ENCODE results near the gene EDEM3. TPM values are rescaled to one million over a fixed set of nuclear protein-coding genes. Genes with fewer than 3 reads are reported as not detected.

The EDEM3 gene, protein sequence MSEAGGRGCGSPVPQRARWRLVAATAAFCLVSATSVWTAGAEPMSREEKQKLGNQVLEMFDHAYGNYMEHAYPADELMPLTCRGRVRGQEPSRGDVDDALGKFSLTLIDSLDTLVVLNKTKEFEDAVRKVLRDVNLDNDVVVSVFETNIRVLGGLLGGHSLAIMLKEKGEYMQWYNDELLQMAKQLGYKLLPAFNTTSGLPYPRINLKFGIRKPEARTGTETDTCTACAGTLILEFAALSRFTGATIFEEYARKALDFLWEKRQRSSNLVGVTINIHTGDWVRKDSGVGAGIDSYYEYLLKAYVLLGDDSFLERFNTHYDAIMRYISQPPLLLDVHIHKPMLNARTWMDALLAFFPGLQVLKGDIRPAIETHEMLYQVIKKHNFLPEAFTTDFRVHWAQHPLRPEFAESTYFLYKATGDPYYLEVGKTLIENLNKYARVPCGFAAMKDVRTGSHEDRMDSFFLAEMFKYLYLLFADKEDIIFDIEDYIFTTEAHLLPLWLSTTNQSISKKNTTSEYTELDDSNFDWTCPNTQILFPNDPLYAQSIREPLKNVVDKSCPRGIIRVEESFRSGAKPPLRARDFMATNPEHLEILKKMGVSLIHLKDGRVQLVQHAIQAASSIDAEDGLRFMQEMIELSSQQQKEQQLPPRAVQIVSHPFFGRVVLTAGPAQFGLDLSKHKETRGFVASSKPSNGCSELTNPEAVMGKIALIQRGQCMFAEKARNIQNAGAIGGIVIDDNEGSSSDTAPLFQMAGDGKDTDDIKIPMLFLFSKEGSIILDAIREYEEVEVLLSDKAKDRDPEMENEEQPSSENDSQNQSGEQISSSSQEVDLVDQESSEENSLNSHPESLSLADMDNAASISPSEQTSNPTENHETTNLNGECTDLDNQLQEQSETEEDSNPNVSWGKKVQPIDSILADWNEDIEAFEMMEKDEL
- total RNA-seq: 10 to 100 TPM; 42.3 to 44.5 (median 43.2) TPM

DNA sequence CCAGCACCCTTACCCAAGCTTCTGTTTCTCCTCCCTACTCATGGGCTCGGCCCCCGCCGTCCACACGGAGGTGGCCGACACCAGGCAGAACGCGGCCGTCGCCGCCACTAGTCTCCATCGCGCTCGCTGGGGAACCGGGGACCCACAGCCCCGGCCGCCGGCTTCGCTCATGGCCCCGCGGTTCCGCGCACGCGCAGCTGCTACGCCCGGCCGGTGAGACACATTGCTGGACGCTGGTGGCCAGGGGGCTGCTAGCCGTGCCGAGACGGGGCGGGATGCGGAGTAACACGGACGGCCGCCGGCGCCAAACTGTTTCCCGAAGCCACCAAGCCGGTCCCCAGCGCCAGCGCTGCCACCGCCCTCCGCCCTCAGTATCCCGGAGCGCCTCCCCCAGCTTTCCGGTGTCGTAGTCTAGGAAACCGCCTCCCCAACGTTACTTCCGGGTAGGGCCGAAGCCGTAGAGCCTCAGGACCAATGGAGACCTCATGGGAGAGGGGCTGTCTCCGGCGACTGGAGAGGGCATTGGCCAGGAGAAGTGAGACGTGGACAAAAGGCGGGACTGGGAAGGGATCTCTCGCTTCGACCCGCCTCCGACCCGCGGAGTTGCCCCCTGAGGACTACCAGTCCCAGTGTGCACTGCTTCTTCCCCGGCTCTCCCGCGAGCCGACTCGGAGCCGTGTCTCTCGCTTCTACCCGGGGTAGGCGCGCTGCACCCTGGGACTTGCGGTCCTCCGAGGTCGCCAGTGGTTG lies at the start of gene EDEM3:
EDEM3 (minus strand) TSS at position 383 of the 750 bp plus-strand sequence; CDS start at position 171, 212 bp downstream.
- no peaks in the 10 kb centered on the region for H3K9me3 ChIP-seq
- TF ChIP-seq, protein P1, sequence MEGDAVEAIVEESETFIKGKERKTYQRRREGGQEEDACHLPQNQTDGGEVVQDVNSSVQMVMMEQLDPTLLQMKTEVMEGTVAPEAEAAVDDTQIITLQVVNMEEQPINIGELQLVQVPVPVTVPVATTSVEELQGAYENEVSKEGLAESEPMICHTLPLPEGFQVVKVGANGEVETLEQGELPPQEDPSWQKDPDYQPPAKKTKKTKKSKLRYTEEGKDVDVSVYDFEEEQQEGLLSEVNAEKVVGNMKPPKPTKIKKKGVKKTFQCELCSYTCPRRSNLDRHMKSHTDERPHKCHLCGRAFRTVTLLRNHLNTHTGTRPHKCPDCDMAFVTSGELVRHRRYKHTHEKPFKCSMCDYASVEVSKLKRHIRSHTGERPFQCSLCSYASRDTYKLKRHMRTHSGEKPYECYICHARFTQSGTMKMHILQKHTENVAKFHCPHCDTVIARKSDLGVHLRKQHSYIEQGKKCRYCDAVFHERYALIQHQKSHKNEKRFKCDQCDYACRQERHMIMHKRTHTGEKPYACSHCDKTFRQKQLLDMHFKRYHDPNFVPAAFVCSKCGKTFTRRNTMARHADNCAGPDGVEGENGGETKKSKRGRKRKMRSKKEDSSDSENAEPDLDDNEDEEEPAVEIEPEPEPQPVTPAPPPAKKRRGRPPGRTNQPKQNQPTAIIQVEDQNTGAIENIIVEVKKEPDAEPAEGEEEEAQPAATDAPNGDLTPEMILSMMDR (IDR thresholded peaks at IDR 0.05): peak in 1 of 3 donors; percentile 9
- peak; percentile 88 for TF ChIP-seq POLR2A (IDR thresholded peaks at IDR 0.05)
- TF ChIP-seq POLR2AphosphoS5 (IDR thresholded peaks at IDR 0.05): peak; percentile 75 to 94 (median 87)
- intact Hi-C loops (cut with DNase I; ENCODE audit: low total_unique reads): no loop called here
- no peaks in the 10 kb centered on the region for H3K27me3 ChIP-seq
- peak within 1 kb of the TSS; percentile 94 to 97 for H3K27ac ChIP-seq
- H3K4me1 ChIP-seq: no peaks in the 10 kb centered on the region
- peak within 1 kb of the TSS; percentile 83 to 97 (median 95) for H3K4me3 ChIP-seq
- DNase-seq (ENCODE audit: low spot score in 2 of 2): peak; percentile 97 to 99
- no peaks in the 10 kb centered on the region for H3K36me3 ChIP-seq

DNA sequence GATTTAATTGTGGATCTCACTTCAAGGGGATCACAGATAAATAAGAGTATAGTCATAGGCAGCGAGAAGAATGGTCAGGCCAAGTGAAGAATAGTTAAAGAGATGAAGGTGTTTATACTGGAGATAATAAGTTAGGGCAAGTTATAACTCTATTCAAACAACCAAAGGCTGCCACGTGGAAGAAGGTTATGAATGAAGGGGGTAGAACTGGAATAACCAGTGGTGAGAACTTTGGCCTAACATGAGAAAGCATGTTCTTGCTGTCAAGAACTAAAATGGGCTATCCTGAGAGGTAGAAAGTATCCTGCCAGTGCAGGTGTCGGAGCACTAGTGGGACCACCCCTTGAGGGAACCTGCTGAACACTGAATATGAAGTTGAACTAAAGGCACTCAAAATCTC lies 49.6 kb upstream of the EDEM3 start:
- Histone ChIP-seq H3K4me1 (no peaks in the 10 kb centered on the region), H3K27ac (no peak overlapping the region), H3K4me3 (no peak overlapping the region), H3K9me3 (no peaks in the 10 kb centered on the region), H3K27me3 (no peaks in the 10 kb centered on the region), H3K36me3 (no peaks in the 10 kb centered on the region)
- intact Hi-C loops (cut with DNase I; ENCODE audit: low total_unique reads): no loop called here
- no peak for DNase-seq (ENCODE audit: low spot score in 2 of 2)
- TF ChIP-seq POLR2A (IDR thresholded peaks at IDR 0.05) (no peak), POLR2AphosphoS5 (IDR thresholded peaks at IDR 0.05) (no peak)
- TF ChIP-seq, protein P1 (IDR thresholded peaks at IDR 0.05): no peak

DNA sequence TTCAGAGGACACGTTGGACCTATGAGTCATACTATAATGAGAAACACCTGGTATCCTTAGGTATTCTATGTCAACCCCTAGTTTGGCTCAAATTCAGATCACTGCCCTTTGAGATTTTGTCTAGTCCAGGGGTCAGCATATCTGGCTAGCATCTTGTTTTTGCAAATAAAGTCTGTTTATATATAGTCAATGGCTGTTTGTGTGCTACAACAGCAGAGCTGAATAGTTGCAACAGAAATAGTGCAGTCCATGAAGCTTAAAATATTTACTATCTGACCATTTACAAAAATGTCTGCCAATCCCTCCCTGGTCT lies 48.5 kb upstream of the EDEM3 start:
- Histone ChIP-seq H3K4me1 (no peaks in the 10 kb centered on the region), H3K27me3 (no peaks in the 10 kb centered on the region), H3K36me3 (no peaks in the 10 kb centered on the region), H3K27ac (no peak overlapping the region), H3K9me3 (no peaks in the 10 kb centered on the region), H3K4me3 (no peak overlapping the region)
- TF ChIP-seq POLR2A (IDR thresholded peaks at IDR 0.05) (no peak), POLR2AphosphoS5 (IDR thresholded peaks at IDR 0.05) (no peak)
- TF ChIP-seq, protein P1 (IDR thresholded peaks at IDR 0.05): no peak
- intact Hi-C loops (cut with DNase I; ENCODE audit: low total_unique reads): no loop called here
- DNase-seq (ENCODE audit: low spot score in 2 of 2): no peak

DNA sequence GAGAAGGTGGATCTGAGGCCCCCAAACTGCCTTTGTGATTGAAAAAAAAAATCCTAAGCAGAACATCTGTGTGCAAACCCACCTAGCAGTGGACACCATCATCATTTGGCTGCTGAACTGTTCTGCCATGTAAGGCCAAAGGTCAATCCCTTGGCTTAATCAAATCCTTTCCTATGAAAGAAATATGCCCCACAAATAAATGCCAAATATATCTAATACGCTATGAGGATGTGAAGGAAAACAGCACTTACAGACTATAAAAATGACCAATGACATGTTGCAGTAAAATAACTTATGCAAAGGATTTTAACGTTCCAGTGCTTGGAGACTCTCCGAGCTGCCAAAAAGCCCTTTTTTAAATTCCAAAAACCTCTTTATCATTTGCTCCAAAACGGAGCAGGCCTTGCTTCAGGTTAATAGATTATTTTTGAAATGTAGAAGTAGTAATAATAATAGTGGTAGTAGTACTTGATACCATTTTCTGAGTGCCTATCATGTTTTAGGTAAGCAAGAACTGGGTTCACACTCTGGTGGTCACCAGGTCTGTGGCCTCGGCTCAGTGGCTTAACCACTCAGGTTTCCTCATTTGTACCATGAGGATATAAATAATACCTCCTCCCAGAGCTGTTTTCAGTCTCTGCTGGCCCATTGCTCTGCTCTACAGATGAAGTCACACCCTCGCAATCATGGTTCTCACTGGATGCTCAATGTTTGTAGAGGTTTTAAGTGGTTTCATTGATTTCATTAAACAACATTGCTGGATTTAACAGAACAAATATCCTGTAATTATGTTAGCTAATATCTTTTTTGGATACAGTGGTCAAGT lies 47.9 kb upstream of the EDEM3 start:
- no peaks in the 10 kb centered on the region for H3K36me3 ChIP-seq
- H3K4me3 ChIP-seq: no peak overlapping the region
- H3K9me3 ChIP-seq: no peaks in the 10 kb centered on the region
- no peak overlapping the region for H3K27ac ChIP-seq
- no peaks in the 10 kb centered on the region for H3K27me3 ChIP-seq
- intact Hi-C loops (cut with DNase I; ENCODE audit: low total_unique reads): no loop called here
- TF ChIP-seq, protein P1 (IDR thresholded peaks at IDR 0.05): no peak
- TF ChIP-seq POLR2AphosphoS5 (IDR thresholded peaks at IDR 0.05): no peak
- no peak for TF ChIP-seq POLR2A (IDR thresholded peaks at IDR 0.05)
- no peaks in the 10 kb centered on the region for H3K4me1 ChIP-seq
- DNase-seq (ENCODE audit: low spot score in 2 of 2): no peak

Measured in breast epithelium (tissue), 4 donors.